ENCODE measurements around the gene PXDN.
"Not testable (repeated sequence)": the region's sequence is repeated elsewhere in the genome, so short reads cannot be mapped to it uniquely, and the experiment has no call there.

GRCh38 chr2:1765201-1765600 lies 20.9 kb upstream of the PXDN start:
- TF ChIP-seq ZNF565 (CRISPR knock-in tag; conservative IDR thresholded peaks at IDR 0.05; ENCODE audit: low read depth); TSHZ2 (CRISPR knock-in tag; IDR thresholded peaks at IDR 0.05); CSDC2 (CRISPR knock-in tag; IDR thresholded peaks at IDR 0.05); RARB (CRISPR knock-in tag; IDR thresholded peaks at IDR 0.05); TCF4 (CRISPR knock-in tag; IDR thresholded peaks at IDR 0.05; ENCODE audit: borderline replicate concordance); ESRRG (CRISPR knock-in tag; IDR thresholded peaks at IDR 0.05); SNAI2 (CRISPR knock-in tag; IDR thresholded peaks at IDR 0.05); ZFP3 (CRISPR knock-in tag; IDR thresholded peaks at IDR 0.05); ZFP30 (CRISPR knock-in tag; IDR thresholded peaks at IDR 0.05); ARNTL (CRISPR knock-in tag; IDR thresholded peaks at IDR 0.05; ENCODE audit: borderline replicate concordance, low read depth): not testable (repeated sequence)
- TF ChIP-seq, protein P1, sequence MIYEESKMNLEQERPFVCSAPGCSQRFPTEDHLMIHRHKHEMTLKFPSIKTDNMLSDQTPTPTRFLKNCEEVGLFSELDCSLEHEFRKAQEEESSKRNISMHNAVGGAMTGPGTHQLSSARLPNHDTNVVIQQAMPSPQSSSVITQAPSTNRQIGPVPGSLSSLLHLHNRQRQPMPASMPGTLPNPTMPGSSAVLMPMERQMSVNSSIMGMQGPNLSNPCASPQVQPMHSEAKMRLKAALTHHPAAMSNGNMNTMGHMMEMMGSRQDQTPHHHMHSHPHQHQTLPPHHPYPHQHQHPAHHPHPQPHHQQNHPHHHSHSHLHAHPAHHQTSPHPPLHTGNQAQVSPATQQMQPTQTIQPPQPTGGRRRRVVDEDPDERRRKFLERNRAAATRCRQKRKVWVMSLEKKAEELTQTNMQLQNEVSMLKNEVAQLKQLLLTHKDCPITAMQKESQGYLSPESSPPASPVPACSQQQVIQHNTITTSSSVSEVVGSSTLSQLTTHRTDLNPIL (CRISPR knock-in tag; IDR thresholded peaks at IDR 0.05; ENCODE audit: low read depth): not testable (repeated sequence)
- TF ChIP-seq, protein P2, sequence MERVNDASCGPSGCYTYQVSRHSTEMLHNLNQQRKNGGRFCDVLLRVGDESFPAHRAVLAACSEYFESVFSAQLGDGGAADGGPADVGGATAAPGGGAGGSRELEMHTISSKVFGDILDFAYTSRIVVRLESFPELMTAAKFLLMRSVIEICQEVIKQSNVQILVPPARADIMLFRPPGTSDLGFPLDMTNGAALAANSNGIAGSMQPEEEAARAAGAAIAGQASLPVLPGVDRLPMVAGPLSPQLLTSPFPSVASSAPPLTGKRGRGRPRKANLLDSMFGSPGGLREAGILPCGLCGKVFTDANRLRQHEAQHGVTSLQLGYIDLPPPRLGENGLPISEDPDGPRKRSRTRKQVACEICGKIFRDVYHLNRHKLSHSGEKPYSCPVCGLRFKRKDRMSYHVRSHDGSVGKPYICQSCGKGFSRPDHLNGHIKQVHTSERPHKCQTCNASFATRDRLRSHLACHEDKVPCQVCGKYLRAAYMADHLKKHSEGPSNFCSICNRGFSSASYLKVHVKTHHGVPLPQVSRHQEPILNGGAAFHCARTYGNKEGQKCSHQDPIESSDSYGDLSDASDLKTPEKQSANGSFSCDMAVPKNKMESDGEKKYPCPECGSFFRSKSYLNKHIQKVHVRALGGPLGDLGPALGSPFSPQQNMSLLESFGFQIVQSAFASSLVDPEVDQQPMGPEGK (CRISPR knock-in tag; IDR thresholded peaks at IDR 0.05; ENCODE audit: borderline replicate concordance): not testable (repeated sequence)
